ENCODE measurements around the gene PYM1.

- TF ChIP-seq CTCF (IDR thresholded peaks at IDR 0.05) = no peak
- TF ChIP-seq POLR2A (IDR thresholded peaks at IDR 0.05) = no peak
These were observed 42.6 kb downstream of the PYM1 start for GRCh38 chr12:55885113-55885512.

Measured in thyroid gland (tissue), 4 donors.